ENCODE measurements around the gene LLGL2.

DNA sequence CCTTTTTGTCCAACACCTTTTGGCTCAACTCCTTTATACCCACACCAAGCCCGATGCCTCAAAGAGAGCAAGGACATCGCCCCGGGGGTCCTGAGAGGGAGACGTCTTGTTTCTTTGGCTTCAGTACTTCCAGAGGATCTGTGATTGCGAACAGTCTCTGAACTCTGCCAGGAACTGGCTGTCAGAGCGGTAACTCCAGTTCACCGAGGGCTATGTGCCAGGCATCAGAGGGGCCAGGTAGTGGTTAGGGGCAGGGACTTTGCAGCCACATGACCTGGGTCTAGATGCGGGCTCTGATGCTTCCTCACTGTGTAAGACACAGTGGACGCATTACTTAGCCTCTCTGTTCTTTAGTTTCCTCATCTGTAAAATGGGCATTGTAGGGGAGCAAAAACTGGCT, 21.6 kb downstream of the LLGL2 start:
- TF ChIP-seq, protein P1, sequence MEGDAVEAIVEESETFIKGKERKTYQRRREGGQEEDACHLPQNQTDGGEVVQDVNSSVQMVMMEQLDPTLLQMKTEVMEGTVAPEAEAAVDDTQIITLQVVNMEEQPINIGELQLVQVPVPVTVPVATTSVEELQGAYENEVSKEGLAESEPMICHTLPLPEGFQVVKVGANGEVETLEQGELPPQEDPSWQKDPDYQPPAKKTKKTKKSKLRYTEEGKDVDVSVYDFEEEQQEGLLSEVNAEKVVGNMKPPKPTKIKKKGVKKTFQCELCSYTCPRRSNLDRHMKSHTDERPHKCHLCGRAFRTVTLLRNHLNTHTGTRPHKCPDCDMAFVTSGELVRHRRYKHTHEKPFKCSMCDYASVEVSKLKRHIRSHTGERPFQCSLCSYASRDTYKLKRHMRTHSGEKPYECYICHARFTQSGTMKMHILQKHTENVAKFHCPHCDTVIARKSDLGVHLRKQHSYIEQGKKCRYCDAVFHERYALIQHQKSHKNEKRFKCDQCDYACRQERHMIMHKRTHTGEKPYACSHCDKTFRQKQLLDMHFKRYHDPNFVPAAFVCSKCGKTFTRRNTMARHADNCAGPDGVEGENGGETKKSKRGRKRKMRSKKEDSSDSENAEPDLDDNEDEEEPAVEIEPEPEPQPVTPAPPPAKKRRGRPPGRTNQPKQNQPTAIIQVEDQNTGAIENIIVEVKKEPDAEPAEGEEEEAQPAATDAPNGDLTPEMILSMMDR (conservative IDR thresholded peaks at IDR 0.05 in 1 of 2, IDR thresholded peaks at IDR 0.05 in 1 of 2; ENCODE audit: low read depth in 1 of 2, low read length in 2 of 2) = no peak
- no peak for TF ChIP-seq EZH2 (IDR thresholded peaks at IDR 0.05; ENCODE audit: low read length, missing control alignments)
